ENCODE measurements around the gene C2CD4D.

C2CD4D gene

DNA sequence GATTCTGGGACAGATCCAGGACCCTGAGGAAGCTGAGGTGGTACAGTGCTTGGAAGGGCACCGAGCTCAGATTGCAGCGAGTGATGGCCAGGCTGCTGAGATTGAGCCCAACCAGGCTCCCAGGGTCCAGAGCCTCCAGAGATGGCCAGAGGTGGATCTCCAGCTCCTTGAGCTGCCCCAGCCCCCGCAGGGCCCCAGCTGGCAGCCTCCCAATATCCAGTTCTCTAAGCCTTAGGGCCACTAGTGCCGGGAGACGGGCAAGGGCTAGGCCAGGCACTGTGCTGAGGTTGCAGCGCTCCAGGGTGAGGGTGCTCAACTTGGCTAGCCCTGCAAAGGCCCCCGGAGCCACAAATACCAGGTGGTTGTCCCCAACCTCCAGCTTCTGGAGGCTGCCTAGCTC, 37.8 kb downstream of the C2CD4D start:
- H3K4me2 ChIP-seq (ENCODE audit: low read depth, low read length): no peak overlapping the region
- H2AFZ ChIP-seq (ENCODE audit: low read length): no peak overlapping the region
- TF ChIP-seq EZH2 (optimal IDR thresholded peaks at IDR 0.05; ENCODE audit: low read depth, low read length): no peak
- no peak for TF ChIP-seq EZH2phosphoT487 (IDR thresholded peaks at IDR 0.05; ENCODE audit: low read length)
- TF ChIP-seq, protein P1, sequence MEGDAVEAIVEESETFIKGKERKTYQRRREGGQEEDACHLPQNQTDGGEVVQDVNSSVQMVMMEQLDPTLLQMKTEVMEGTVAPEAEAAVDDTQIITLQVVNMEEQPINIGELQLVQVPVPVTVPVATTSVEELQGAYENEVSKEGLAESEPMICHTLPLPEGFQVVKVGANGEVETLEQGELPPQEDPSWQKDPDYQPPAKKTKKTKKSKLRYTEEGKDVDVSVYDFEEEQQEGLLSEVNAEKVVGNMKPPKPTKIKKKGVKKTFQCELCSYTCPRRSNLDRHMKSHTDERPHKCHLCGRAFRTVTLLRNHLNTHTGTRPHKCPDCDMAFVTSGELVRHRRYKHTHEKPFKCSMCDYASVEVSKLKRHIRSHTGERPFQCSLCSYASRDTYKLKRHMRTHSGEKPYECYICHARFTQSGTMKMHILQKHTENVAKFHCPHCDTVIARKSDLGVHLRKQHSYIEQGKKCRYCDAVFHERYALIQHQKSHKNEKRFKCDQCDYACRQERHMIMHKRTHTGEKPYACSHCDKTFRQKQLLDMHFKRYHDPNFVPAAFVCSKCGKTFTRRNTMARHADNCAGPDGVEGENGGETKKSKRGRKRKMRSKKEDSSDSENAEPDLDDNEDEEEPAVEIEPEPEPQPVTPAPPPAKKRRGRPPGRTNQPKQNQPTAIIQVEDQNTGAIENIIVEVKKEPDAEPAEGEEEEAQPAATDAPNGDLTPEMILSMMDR (IDR thresholded peaks at IDR 0.05; ENCODE audit: low read length): no peak
- H3K9me3 ChIP-seq (replicated peaks; ENCODE audit: insufficient read depth, low read length): no peaks in the 10 kb centered on the region
- no peak overlapping the region for H3K9ac ChIP-seq (ENCODE audit: low read length)
- no peaks in the 10 kb centered on the region for H3K79me2 ChIP-seq (ENCODE audit: low read length)
- H3K4me1 ChIP-seq (ENCODE audit: low read length): no peaks in the 10 kb centered on the region
- no peaks in the 10 kb centered on the region for H3F3A ChIP-seq (ENCODE audit: insufficient read depth, low read length)
- H3K27me3 ChIP-seq (replicated peaks; ENCODE audit: insufficient read depth, low read length): no peaks in the 10 kb centered on the region; the same call in 1 of the 2 replicates
- H4K20me1 ChIP-seq (ENCODE audit: insufficient read depth, low read length): no peaks in the 10 kb centered on the region
- DNase-seq: no peak
- no peaks in the 10 kb centered on the region for H3K36me3 ChIP-seq (replicated peaks; ENCODE audit: insufficient read depth, low read length)
- no peak overlapping the region for H3K4me3 ChIP-seq (ENCODE audit: low read length)
- H3K9me2 ChIP-seq (replicated peaks; ENCODE audit: insufficient read depth, low read length): no peaks in the 10 kb centered on the region
- H3K27ac ChIP-seq (ENCODE audit: low read length): no peak overlapping the region

DNA sequence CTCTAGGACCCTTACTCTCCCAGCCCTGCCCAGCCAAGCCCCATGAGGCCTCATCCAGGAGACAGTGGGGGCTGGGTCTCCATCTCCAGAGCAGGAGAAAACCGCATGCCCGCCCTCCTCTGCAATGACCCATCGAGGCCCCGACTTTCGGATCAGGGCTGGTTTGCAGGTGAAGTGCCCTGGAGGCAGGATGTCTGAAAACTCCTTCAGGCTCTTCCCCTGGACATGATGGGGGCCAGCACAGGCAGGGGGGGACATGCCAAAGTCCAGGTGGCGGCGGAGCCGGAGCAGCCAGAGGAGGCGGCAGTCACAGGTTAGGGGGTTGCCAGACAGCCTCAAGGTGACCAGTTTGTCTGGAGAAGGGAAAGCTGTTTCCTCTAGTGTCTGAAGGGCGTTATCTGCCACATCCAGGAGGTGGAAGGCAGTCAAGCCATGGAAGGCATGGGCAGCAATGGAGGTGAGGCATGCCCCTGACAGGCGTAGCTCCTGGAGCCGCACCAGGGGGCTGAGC, 38.3 kb downstream of the C2CD4D start:
- no peaks in the 10 kb centered on the region for H3K9me3 ChIP-seq (replicated peaks; ENCODE audit: insufficient read depth, low read length)
- TF ChIP-seq EZH2 (optimal IDR thresholded peaks at IDR 0.05; ENCODE audit: low read depth, low read length) (no peak), EZH2phosphoT487 (IDR thresholded peaks at IDR 0.05; ENCODE audit: low read length) (no peak)
- TF ChIP-seq, protein P1 (IDR thresholded peaks at IDR 0.05; ENCODE audit: low read length): no peak
- no peaks in the 10 kb centered on the region for H4K20me1 ChIP-seq (ENCODE audit: insufficient read depth, low read length)
- no peak overlapping the region for H3K9ac ChIP-seq (ENCODE audit: low read length)
- H2AFZ ChIP-seq (ENCODE audit: low read length): no peak overlapping the region
- H3K4me1 ChIP-seq (ENCODE audit: low read length): no peaks in the 10 kb centered on the region
- no peak overlapping the region for H3K4me2 ChIP-seq (ENCODE audit: low read depth, low read length)
- H3K27ac ChIP-seq (ENCODE audit: low read length): no peak overlapping the region
- H3F3A ChIP-seq (ENCODE audit: insufficient read depth, low read length): no peaks in the 10 kb centered on the region
- no peak for DNase-seq
- no peaks in the 10 kb centered on the region; the same call in 1 of the 2 replicates for H3K27me3 ChIP-seq (replicated peaks; ENCODE audit: insufficient read depth, low read length)
- H3K36me3 ChIP-seq (replicated peaks; ENCODE audit: insufficient read depth, low read length): no peaks in the 10 kb centered on the region
- no peaks in the 10 kb centered on the region for H3K79me2 ChIP-seq (ENCODE audit: low read length)
- no peak overlapping the region for H3K4me3 ChIP-seq (ENCODE audit: low read length)
- H3K9me2 ChIP-seq (replicated peaks; ENCODE audit: insufficient read depth, low read length): no peaks in the 10 kb centered on the region

DNA sequence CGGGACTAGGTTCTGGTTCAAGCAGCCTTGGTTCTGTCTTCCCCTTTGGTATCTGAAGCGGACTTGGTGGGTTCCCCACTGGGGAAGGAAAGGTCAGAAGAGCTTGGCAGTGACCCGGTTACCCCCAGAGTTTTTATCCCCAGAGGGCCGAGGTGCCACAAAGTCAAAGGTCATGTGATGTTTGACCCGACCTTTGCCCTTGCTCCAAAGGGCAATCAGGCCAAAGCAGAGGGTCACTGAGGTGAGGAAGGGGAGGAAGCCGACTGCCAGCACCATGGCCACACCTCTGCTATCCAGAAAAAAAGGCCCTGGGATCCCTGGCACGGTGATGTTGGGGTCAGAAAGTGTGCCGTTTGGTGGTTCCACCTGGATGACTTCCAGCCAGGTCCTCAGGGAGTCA, 38.8 kb downstream of the C2CD4D start:
- no peak for DNase-seq
- H3K27me3 ChIP-seq (replicated peaks; ENCODE audit: insufficient read depth, low read length): no peaks in the 10 kb centered on the region; the same call in 1 of the 2 replicates
- H3K4me1 ChIP-seq (ENCODE audit: low read length): no peaks in the 10 kb centered on the region
- H3F3A ChIP-seq (ENCODE audit: insufficient read depth, low read length): no peaks in the 10 kb centered on the region
- TF ChIP-seq EZH2 (optimal IDR thresholded peaks at IDR 0.05; ENCODE audit: low read depth, low read length) (no peak), EZH2phosphoT487 (IDR thresholded peaks at IDR 0.05; ENCODE audit: low read length) (no peak)
- TF ChIP-seq, protein P1 (IDR thresholded peaks at IDR 0.05; ENCODE audit: low read length): no peak
- H3K36me3 ChIP-seq (replicated peaks; ENCODE audit: insufficient read depth, low read length): no peaks in the 10 kb centered on the region
- no peaks in the 10 kb centered on the region for H4K20me1 ChIP-seq (ENCODE audit: insufficient read depth, low read length)
- no peak overlapping the region for H2AFZ ChIP-seq (ENCODE audit: low read length)
- no peaks in the 10 kb centered on the region for H3K9me3 ChIP-seq (replicated peaks; ENCODE audit: insufficient read depth, low read length)
- H3K9me2 ChIP-seq (replicated peaks; ENCODE audit: insufficient read depth, low read length): no peaks in the 10 kb centered on the region
- H3K4me3 ChIP-seq (ENCODE audit: low read length): no peak overlapping the region
- H3K79me2 ChIP-seq (ENCODE audit: low read length): no peaks in the 10 kb centered on the region
- H3K27ac ChIP-seq (ENCODE audit: low read length): no peak overlapping the region
- H3K4me2 ChIP-seq (ENCODE audit: low read depth, low read length): no peak overlapping the region
- no peak overlapping the region for H3K9ac ChIP-seq (ENCODE audit: low read length)

Measured in MM.1S (cell line).